GM19099 (cell line): ENCODE measurements around the gene TKTL1.
"Not testable (repeated sequence)": the region's sequence is repeated elsewhere in the genome, so short reads cannot be mapped to it uniquely, and the experiment has no call there.

Source experiments
- POLR2A ChIP-seq: IDR thresholded peaks from 3 replicates; pipeline ENCODE4 v1.6.1; 2011; ENCODE audit warnings: low read depth; ENCODE audit not compliant: insufficient read length; ENCODE audit errors: extremely low read depth

Gene TKTL1

GRCh38 chrX:154295664-154296310 lies at the start of gene TKTL1:
Gene TKTL1, plus strand, starts transcription at chrX:154295795. Its CDS starts 65 bp downstream, at chrX:154295860.
- TF ChIP-seq POLR2A = no peak

GRCh38 chrX:154257282-154257681 lies 38.3 kb upstream of the TKTL1 start, which contains the start of gene OPN1MW3:
Gene OPN1MW3, plus strand, starts transcription at chrX:154257582. Its CDS starts 38 bp downstream, at chrX:154257620.
- not testable (repeated sequence) for TF ChIP-seq POLR2A

GRCh38 chrX:154294791-154295574 lies 612 bp upstream of the TKTL1 start, which contains the start of gene TEX28:
Gene TEX28, minus strand, starts transcription at chrX:154295124. Its CDS starts 3,007 bp downstream, at chrX:154292117.
- TF ChIP-seq POLR2A = no peak

- TF ChIP-seq POLR2A = no peak
These were observed 1.1 kb downstream of the TKTL1 start for GRCh38 chrX:154296731-154297130.

GRCh38 chrX:154298312-154298711 lies 2.7 kb downstream of the TKTL1 start:
- no peak for TF ChIP-seq POLR2A

- TF ChIP-seq POLR2A = no peak
These were observed 5.2 kb downstream of the TKTL1 start for GRCh38 chrX:154300816-154301215.

- no peak for TF ChIP-seq POLR2A
These were observed 7.9 kb downstream of the TKTL1 start for GRCh38 chrX:154303476-154303875.

- no peak for TF ChIP-seq POLR2A
These were observed 9.3 kb downstream of the TKTL1 start for GRCh38 chrX:154304846-154305245.

- TF ChIP-seq POLR2A = no peak
These were observed 10.1 kb downstream of the TKTL1 start for GRCh38 chrX:154305541-154306205.

- no peak for TF ChIP-seq POLR2A
These were observed 11.6 kb downstream of the TKTL1 start for GRCh38 chrX:154307202-154307601.

GRCh38 chrX:154308108-154308946 lies 12.7 kb downstream of the TKTL1 start:
- no peak for TF ChIP-seq POLR2A

- TF ChIP-seq POLR2A = no peak
These were observed 13.6 kb downstream of the TKTL1 start for GRCh38 chrX:154309041-154309775.

GRCh38 chrX:154310616-154311536 lies 15.3 kb downstream of the TKTL1 start:
- no peak for TF ChIP-seq POLR2A

GRCh38 chrX:154312116-154312515 lies 16.5 kb downstream of the TKTL1 start:
- TF ChIP-seq POLR2A = no peak

- no peak for TF ChIP-seq POLR2A
These were observed 17.6 kb downstream of the TKTL1 start for GRCh38 chrX:154313147-154313546.
